C4-2B (cell line): ENCODE measurements around the gene IYD.

Experiments used
- H3K27ac ChIP-seq: fragments of 450-650 bp; 2 replicates; pipeline ENCODE4 v1.5.1; 2017
- CTCF ChIP-seq: fragments of 450-650 bp; conservative IDR thresholded peaks from 2 replicates; pipeline ENCODE4 v1.5.1; 2017; ENCODE audit warnings: mild to moderate bottlenecking
- ZFX ChIP-seq: fragments of 450-650 bp; IDR thresholded peaks from 2 replicates; pipeline ENCODE4 v1.6.1; 2017

The IYD gene

GRCh38 chr6:150420428-150420827, 51.6 kb downstream of the IYD start:
- no peak for TF ChIP-seq CTCF
- no peak for TF ChIP-seq ZFX

GRCh38 chr6:150420926-150421325, 52.1 kb downstream of the IYD start:
- TF ChIP-seq CTCF (no peak), ZFX (no peak)
- H3K27ac ChIP-seq: no peak overlapping the region

More at GRCh38 chr6:150420428-150420827, 51.6 kb downstream of the IYD start:
- H3K27ac ChIP-seq: no peak overlapping the region

- H3K27ac ChIP-seq: no peak overlapping the region
- TF ChIP-seq CTCF (no peak), ZFX (no peak)
These were observed 56.7 kb downstream of the IYD start for GRCh38 chr6:150425508-150425907.

- TF ChIP-seq ZFX (no peak), CTCF (no peak)
- no peak overlapping the region for H3K27ac ChIP-seq
These were observed 57.4 kb downstream of the IYD start for GRCh38 chr6:150426198-150426597.

GRCh38 chr6:150427037-150427602, 58.3 kb downstream of the IYD start:
- TF ChIP-seq CTCF (no peak), ZFX (no peak)
- no peak overlapping the region for H3K27ac ChIP-seq

- no peak overlapping the region for H3K27ac ChIP-seq
- no peak for TF ChIP-seq CTCF
- no peak for TF ChIP-seq ZFX
These were observed 59.0 kb downstream of the IYD start for GRCh38 chr6:150427843-150428242.

- H3K27ac ChIP-seq: no peak overlapping the region
- TF ChIP-seq CTCF (no peak), ZFX (no peak)
These were observed 62.0 kb downstream of the IYD start for GRCh38 chr6:150430815-150431214.
